Vagina (tissue), 2 donors: ENCODE measurements around the gene SLC8A1.

Experiments used
- POLR2AphosphoS5 ChIP-seq, 2 donors: sonication (generic); formaldehyde crosslinking; IDR thresholded peaks; one replicate each; pipeline ENCODE4 v1.9.0; 2017; ENCODE audit warnings: antibody characterized with exemption in 2 of 2, mild to moderate bottlenecking in 2 of 2, low read depth in 1 of 2; ENCODE audit not compliant: insufficient read depth in 1 of 2
- TF ChIP-seq, protein P1 (sequence below), 3 experiments: fragments of 450-650 bp in 2 of 3; fragments of 200-600 bp in 1 of 3; sonication (generic) in 1 of 3; IDR thresholded peaks; one replicate each; pipeline ENCODE4 v1.5.1; 2017 to 2019; ENCODE audit warnings: antibody characterized with exemption in 3 of 3, mild to moderate bottlenecking in 2 of 3, moderate library complexity in 2 of 3

DNA sequence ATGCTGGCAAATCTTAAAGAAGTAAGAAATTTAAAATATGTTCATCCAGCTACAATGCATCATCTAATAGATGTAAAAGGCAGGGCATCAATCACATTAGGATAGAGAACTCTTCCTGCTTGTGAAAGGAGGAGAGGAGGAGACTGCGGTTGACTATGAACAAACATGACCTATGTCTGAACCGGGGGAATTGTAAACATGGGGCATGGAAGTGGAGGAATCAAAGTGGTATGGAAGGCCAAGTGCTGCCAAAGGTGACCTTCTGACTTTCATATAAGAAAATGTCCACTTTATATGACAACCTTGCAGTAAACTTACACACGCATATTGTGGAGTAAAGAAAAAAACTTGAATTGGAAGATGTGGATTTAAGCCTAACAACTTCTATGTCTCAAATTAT, 20.0 kb upstream of the SLC8A1 start:
- TF ChIP-seq, protein P1, sequence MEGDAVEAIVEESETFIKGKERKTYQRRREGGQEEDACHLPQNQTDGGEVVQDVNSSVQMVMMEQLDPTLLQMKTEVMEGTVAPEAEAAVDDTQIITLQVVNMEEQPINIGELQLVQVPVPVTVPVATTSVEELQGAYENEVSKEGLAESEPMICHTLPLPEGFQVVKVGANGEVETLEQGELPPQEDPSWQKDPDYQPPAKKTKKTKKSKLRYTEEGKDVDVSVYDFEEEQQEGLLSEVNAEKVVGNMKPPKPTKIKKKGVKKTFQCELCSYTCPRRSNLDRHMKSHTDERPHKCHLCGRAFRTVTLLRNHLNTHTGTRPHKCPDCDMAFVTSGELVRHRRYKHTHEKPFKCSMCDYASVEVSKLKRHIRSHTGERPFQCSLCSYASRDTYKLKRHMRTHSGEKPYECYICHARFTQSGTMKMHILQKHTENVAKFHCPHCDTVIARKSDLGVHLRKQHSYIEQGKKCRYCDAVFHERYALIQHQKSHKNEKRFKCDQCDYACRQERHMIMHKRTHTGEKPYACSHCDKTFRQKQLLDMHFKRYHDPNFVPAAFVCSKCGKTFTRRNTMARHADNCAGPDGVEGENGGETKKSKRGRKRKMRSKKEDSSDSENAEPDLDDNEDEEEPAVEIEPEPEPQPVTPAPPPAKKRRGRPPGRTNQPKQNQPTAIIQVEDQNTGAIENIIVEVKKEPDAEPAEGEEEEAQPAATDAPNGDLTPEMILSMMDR (IDR thresholded peaks at IDR 0.05), result no peak
- no peak for TF ChIP-seq POLR2AphosphoS5 (IDR thresholded peaks at IDR 0.05; ENCODE audit: insufficient read depth in 1 of 2, low read depth in 1 of 2)
